A549 (cell line): ENCODE data around the gene CXCR3.

Experiments used
- CTCF ChIP-seq: fragments of >200 bp; sonication (Bioruptor Twin); formaldehyde crosslinking; IDR thresholded peaks from 3 replicates; pipeline ENCODE4 v1.5.1; 2016
- JUNB ChIP-seq: fragments of >200 bp; sonication (Bioruptor Twin); formaldehyde crosslinking; IDR thresholded peaks from 2 replicates; pipeline ENCODE4 v1.6.1; 2016
- POLR2A ChIP-seq: IDR thresholded peaks from 2 replicates; pipeline ENCODE4 v1.6.1; 2012; ENCODE audit warnings: mild to moderate bottlenecking, low read length
- RARB ChIP-seq: fragments of 250-450 bp; sonication (Bioruptor Pico); IDR thresholded peaks from 2 replicates; pipeline ENCODE4 v1.8.0; 2021; ENCODE audit warnings: mild to moderate bottlenecking, moderate library complexity
- REST ChIP-seq: fragments of 200-600 bp; sonication (generic); IDR thresholded peaks from 2 replicates; pipeline ENCODE4 v1.6.1; 2016; ENCODE audit warnings: antibody characterized with exemption, mild to moderate bottlenecking, moderate library complexity
- TP53 ChIP-seq: fragments of 250-450 bp; sonication (Bioruptor Pico); IDR thresholded peaks from 2 replicates; pipeline ENCODE4 v1.5.0; 2021; ENCODE audit warnings: mild to moderate bottlenecking, moderate library complexity
- USF2 ChIP-seq: fragments of 450-650 bp; IDR thresholded peaks from 2 replicates; pipeline ENCODE4 v1.6.1; 2014; ENCODE audit warnings: antibody characterized with exemption

- TF ChIP-seq RARB (CRISPR knock-in tag) (no peak), CTCF (no peak), REST (no peak), POLR2A (no peak), JUNB (no peak), TP53 (no peak), USF2 (no peak)
Observed at GRCh38 chrX:71617742-71618141, 569 bp downstream of the CXCR3 start.
